AML-193 (cell line): ENCODE measurements around the gene IDI2.
A peak's percentile ranks its signal among the peaks of the same experiment; 100 is the strongest.

Source experiments
- DNase-seq, 2 experiments: peaks; one replicate each; lab custom pipeline; 2025; lab: John Stamatoyannopoulos, UW

The IDI2 gene

GRCh38 chr10:980468-981093 lies 45.1 kb downstream of the IDI2 start:
- no peak for DNase-seq

GRCh38 chr10:978826-979421 lies 46.7 kb downstream of the IDI2 start:
- DNase-seq = no peak

GRCh38 chr10:976316-976715 lies 49.3 kb downstream of the IDI2 start:
- no peak for DNase-seq

GRCh38 chr10:974785-975074 lies 50.9 kb downstream of the IDI2 start:
- DNase-seq = no peak

- no peak for DNase-seq
Observed at GRCh38 chr10:974038-974784, 51.4 kb downstream of the IDI2 start.

- no peak for DNase-seq
Observed at GRCh38 chr10:972763-973162, 52.9 kb downstream of the IDI2 start.

GRCh38 chr10:971613-972012 lies 54.0 kb downstream of the IDI2 start:
- DNase-seq = no peak

- DNase-seq = peak; percentile 14 to 28
Observed at GRCh38 chr10:971150-971542, 54.5 kb downstream of the IDI2 start.

GRCh38 chr10:970311-971149 lies 55.1 kb downstream of the IDI2 start:
- no peak for DNase-seq

- no peak for DNase-seq
Observed at GRCh38 chr10:969473-970150, 56.0 kb downstream of the IDI2 start.
